SU-DHL-6 (cell line): ENCODE data around the gene KLK1.
"Not testable (repeated sequence)": the region's sequence is repeated elsewhere in the genome, so short reads cannot be mapped to it uniquely, and the experiment has no call there.

ENCODE experiments used
- H2AFZ ChIP-seq: fragments of 200-600 bp; sonication (generic); 2 replicates; pipeline ENCODE4 v1.6.1; 2014; ENCODE audit warnings: low read depth, mild to moderate bottlenecking, moderate library complexity, mixed read lengths, antibody characterized with exemption, low read length; ENCODE audit not compliant: severe bottlenecking
- H3F3A ChIP-seq: fragments of 200-600 bp; shearing (Covaris generic); 2 replicates; pipeline ENCODE4 v1.6.0; 2016; ENCODE audit warnings: antibody characterized with exemption, mild to moderate bottlenecking; ENCODE audit not compliant: insufficient read depth
- H3K27ac ChIP-seq: fragments of 200-600 bp; sonication (generic); 2 replicates; pipeline ENCODE4 v1.5.1; 2016; ENCODE audit warnings: low read depth, mild to moderate bottlenecking, low read length, moderate library complexity, mixed read lengths
- H3K27me3 ChIP-seq: fragments of 200-600 bp; sonication (generic), shearing (Covaris generic); 2 replicates; pipeline ENCODE4 v1.6.0; 2014; ENCODE audit warnings: mild to moderate bottlenecking, low read length
- H3K36me3 ChIP-seq: fragments of 200-600 bp; sonication (generic); 2 replicates; pipeline ENCODE4 v1.6.1; 2014; ENCODE audit warnings: mild to moderate bottlenecking, low read length, mixed read lengths
- H3K4me2 ChIP-seq: fragments of 300-600, 200-600 bp; shearing (Covaris generic), sonication (generic); 2 replicates; pipeline ENCODE4 v1.6.0; 2014; ENCODE audit warnings: low read length, low read depth, mild to moderate bottlenecking; ENCODE audit not compliant: poor library complexity, severe bottlenecking
- H3K4me3 ChIP-seq: fragments of 200-600 bp; sonication (generic); 2 replicates; pipeline ENCODE4 v1.5.1; 2014; ENCODE audit warnings: antibody characterized with exemption, low read length, mild to moderate bottlenecking, mixed read lengths; ENCODE audit not compliant: insufficient read depth, poor library complexity, severe bottlenecking
- H3K79me2 ChIP-seq: fragments of 200-600 bp; sonication (generic); 2 replicates; pipeline ENCODE4 v1.6.1; 2014; ENCODE audit warnings: mild to moderate bottlenecking, low read length, moderate library complexity; ENCODE audit not compliant: insufficient read depth
- H3K9ac ChIP-seq: fragments of 200-600 bp; sonication (generic); 2 replicates; pipeline ENCODE4 v1.7.0; 2014; ENCODE audit warnings: mild to moderate bottlenecking, low read length
- H3K9me2 ChIP-seq: fragments of 200-600 bp; sonication (generic); replicated peaks from 2 replicates; pipeline ENCODE4 v1.6.1; 2014; ENCODE audit warnings: low read length; ENCODE audit not compliant: insufficient read depth
- H3K9me3 ChIP-seq: fragments of 200-600 bp; sonication (generic); 2 replicates; pipeline ENCODE4 v1.6.1; 2014; ENCODE audit warnings: low read length, mixed read lengths; ENCODE audit not compliant: insufficient read depth
- H4K20me1 ChIP-seq: fragments of 200-600 bp; sonication (generic); 2 replicates; pipeline ENCODE4 v1.6.1; 2014; ENCODE audit warnings: low read depth, mild to moderate bottlenecking, antibody characterized with exemption, low read length, moderate library complexity, mixed read lengths
- CTCF ChIP-seq: fragments of 200-600 bp; sonication (generic); IDR thresholded peaks from one replicate; pipeline ENCODE4 v1.5.1; 2017; ENCODE audit warnings: antibody characterized with exemption, mild to moderate bottlenecking, low read length, moderate library complexity; ENCODE audit not compliant: insufficient read depth, poor library complexity, severe bottlenecking
- EZH2phosphoT487 ChIP-seq: fragments of 200-600 bp; sonication (generic), shearing (Covaris generic); conservative IDR thresholded peaks from 2 replicates; pipeline ENCODE4 v1.6.1; 2018; ENCODE audit warnings: mild to moderate bottlenecking, antibody characterized with exemption, low read length, moderate library complexity, mixed read lengths

The KLK1 gene

GRCh38 chr19:50770888-50771287, 52.7 kb downstream of the KLK1 start:
- H3K9me3 ChIP-seq: no peaks in the 10 kb centered on the region
- no peak overlapping the region for H3K27ac ChIP-seq
- H4K20me1 ChIP-seq: no peaks in the 10 kb centered on the region
- H3K9ac ChIP-seq: no peak overlapping the region
- H3K79me2 ChIP-seq: no peaks in the 10 kb centered on the region
- no peak overlapping the region for H3K4me2 ChIP-seq
- H2AFZ ChIP-seq: no peak overlapping the region
- TF ChIP-seq EZH2phosphoT487: no peak
- TF ChIP-seq CTCF: no peak
- H3K27me3 ChIP-seq: no peaks in the 10 kb centered on the region
- no peaks in the 10 kb centered on the region for H3F3A ChIP-seq
- no peaks in the 10 kb centered on the region for H3K36me3 ChIP-seq
- H3K4me3 ChIP-seq: no peak overlapping the region
- H3K9me2 ChIP-seq: no peaks in the 10 kb centered on the region

DNA sequence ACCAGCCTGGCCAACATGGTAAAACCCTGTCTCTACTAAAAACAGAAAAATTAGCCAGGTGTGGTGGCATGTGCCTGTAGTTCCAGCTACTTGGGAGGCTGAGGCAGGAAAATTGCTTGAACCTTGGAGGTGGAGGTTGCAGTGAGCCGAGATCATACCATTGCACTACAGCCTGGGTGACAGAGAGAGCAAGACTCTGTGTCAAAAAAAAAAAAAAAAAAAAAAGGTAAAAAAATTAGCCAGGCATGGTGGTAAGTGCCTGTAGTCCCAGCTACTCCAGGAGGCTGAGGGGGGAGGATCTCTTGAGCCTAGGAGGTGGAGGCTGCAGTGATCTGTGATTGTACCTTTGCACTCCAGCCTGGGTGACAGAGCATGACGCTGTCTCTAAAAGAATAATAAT, 53.4 kb downstream of the KLK1 start, which contains the start of gene GPR32:
TSS of gene GPR32 (plus strand) at position 301 of the 400 bp plus-strand sequence. CDS start 137 bp downstream, outside the sequence.
- not testable (repeated sequence) for H2AFZ ChIP-seq, H4K20me1 ChIP-seq, H3K27ac ChIP-seq, H3F3A ChIP-seq, H3K9ac ChIP-seq, H3K9me3 ChIP-seq, H3K4me2 ChIP-seq, H3K9me2 ChIP-seq, H3K4me3 ChIP-seq, H3K36me3 ChIP-seq, H3K79me2 ChIP-seq, H3K27me3 ChIP-seq
